ENCODE measurements around the gene UTP15.

GRCh38 chr5:73596705-73597328 is 31.3 kb downstream of the UTP15 start:
- TF ChIP-seq CTCF (IDR thresholded peaks at IDR 0.05), result peak in 1 of 4 experiments; percentile 25
- no peak for TF ChIP-seq POLR2AphosphoS5 (IDR thresholded peaks at IDR 0.05)

All from gastroesophageal sphincter (tissue), 3 donors.